ENCODE results near the gene CCDC138.
A peak's percentile ranks its signal among the peaks of the same experiment; 100 is the strongest.
"Not testable (repeated sequence)": the region's sequence is repeated elsewhere in the genome, so short reads cannot be mapped to it uniquely, and the experiment has no call there.

CCDC138 gene, protein sequence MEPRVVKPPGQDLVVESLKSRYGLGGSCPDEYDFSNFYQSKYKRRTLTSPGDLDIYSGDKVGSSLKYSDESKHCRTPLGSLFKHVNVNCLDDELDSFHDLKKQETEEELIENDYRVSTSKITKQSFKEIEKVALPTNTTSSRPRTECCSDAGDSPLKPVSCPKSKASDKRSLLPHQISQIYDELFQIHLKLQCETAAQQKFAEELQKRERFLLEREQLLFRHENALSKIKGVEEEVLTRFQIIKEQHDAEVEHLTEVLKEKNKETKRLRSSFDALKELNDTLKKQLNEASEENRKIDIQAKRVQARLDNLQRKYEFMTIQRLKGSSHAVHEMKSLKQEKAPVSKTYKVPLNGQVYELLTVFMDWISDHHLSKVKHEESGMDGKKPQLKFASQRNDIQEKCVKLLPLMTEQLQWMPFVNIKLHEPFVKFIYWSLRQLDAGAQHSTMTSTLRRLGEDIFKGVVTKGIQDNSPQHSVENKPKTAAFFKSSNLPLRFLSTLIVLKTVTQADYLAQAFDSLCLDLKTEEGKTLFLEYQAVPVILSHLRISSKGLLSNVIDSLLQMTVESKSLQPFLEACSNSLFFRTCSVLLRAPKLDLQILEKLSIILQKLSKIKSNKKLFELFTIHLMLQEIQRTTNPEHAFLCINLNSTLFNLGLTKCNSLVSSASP

DNA sequence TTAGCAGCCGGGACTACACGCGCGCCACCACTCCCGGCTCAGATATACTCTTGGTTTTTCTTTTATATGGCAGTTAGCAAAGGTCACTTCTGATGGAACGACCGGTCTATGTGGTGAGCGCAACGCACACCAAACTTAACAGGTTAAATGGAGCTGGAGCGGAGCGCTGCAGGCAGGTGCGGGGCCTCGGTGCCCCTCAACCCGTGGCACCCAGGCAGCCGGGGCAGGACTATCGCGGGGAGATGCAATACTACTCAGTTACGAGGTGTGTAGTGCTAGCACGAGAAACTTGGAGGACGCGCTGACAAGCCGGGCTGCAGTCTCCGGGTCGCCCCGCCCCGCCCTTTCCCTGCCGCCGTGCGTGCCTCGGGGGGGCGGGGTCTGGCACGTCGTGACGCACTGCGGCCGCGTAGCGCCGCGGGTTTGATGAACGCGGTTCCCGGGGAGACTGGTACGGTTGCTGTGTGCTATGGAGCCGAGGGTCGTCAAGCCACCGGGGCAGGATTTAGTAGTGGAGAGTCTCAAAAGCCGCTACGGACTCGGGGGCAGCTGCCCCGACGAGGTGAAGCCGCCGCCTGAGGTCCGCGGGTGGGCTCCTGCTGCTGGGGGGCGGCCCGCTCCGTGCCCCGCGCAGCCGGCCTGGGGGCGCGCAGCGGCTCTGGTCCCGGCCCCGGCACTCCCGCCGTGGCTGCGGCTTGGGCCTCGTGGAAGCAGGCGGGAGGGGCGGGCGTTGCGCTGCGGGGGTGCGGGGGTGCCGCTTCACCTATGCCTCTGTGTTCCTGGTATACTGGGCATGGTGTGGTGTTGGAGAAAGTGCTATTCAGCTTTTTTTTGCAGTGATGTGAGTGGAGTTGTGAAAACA, at the start of gene CCDC138:
Gene CCDC138 (plus strand): TSS at position 418 of the 862 bp plus-strand sequence. CDS start 52 bp downstream, at position 470.
- H2AFZ ChIP-seq (ENCODE audit: low read depth): peak within 1 kb of the TSS; percentile 52
- H3K9ac ChIP-seq: peak within 1 kb of the TSS; percentile 83
- peaks cover 21% of the 10 kb centered on the region for H3K79me2 ChIP-seq (ENCODE audit: insufficient read depth, low read depth)
- H4K20me1 ChIP-seq (ENCODE audit: insufficient read depth): no peaks in the 10 kb centered on the region
- no peak for TF ChIP-seq CTCF (conservative IDR thresholded peaks at IDR 0.05; ENCODE audit: low read depth, low read length)
- H3K36me3 ChIP-seq (ENCODE audit: insufficient read depth): no peaks in the 10 kb centered on the region; the same call in 1 of the 2 replicates
- peak within 1 kb of the TSS; percentile 87 for H3K27ac ChIP-seq
- H3K4me3 ChIP-seq (IDR thresholded peaks at IDR 0.05; ENCODE audit: insufficient read depth, low read depth, low read length): no peak within 1 kb of the TSS
- H3K27me3 ChIP-seq (ENCODE audit: insufficient read depth, low read depth): no peaks in the 10 kb centered on the region
- peak within 1 kb of the TSS; percentile 85 for H3K4me2 ChIP-seq
- peaks cover 41% of the 10 kb centered on the region for H3K4me1 ChIP-seq (ENCODE audit: low read depth, poor library complexity, severe bottlenecking)

GRCh38 chr2:108757973-108758372, 28.6 kb upstream of the CCDC138 start:
- not testable (repeated sequence) for H3K9ac ChIP-seq; H4K20me1 ChIP-seq (ENCODE audit: insufficient read depth); H3K27ac ChIP-seq; H3K4me2 ChIP-seq; H2AFZ ChIP-seq (ENCODE audit: low read depth); H3K4me3 ChIP-seq (IDR thresholded peaks at IDR 0.05; ENCODE audit: insufficient read depth, low read depth, low read length); H3K27me3 ChIP-seq (ENCODE audit: insufficient read depth, low read depth); H3K36me3 ChIP-seq (ENCODE audit: insufficient read depth); H3K79me2 ChIP-seq (ENCODE audit: insufficient read depth, low read depth); H3K4me1 ChIP-seq (ENCODE audit: low read depth, poor library complexity, severe bottlenecking)

DNA sequence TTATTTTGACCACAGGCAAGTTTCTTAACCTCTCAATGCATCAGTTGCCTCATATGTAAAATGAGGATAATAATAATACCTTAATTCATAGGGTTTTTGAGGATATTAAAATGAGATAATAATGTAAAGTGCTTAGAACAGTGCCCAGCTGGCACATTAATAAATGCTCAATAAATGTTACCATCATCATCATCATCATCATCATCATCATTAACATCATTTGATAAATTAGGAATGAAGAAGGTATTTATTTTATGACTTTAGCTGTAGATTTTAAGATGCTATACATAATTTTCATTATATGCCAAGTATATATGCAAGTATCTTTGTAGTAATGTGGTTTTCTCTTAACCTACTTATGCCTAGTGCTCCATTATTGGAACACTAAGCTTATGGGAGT, 24.0 kb upstream of the CCDC138 start:
- H3K36me3 ChIP-seq (ENCODE audit: insufficient read depth): not testable (repeated sequence)

GRCh38 chr2:108766671-108767070, 19.9 kb upstream of the CCDC138 start:
- H3K27ac ChIP-seq: 0 out of 2 replicates have a peak overlapping the region, but pooled peaks have one; percentile 22

More for the DNA sequence above, 24.0 kb upstream of the CCDC138 start:
- H3K4me2 ChIP-seq; H4K20me1 ChIP-seq (ENCODE audit: insufficient read depth); H3K9ac ChIP-seq; H3K4me3 ChIP-seq (IDR thresholded peaks at IDR 0.05; ENCODE audit: insufficient read depth, low read depth, low read length); H3K27ac ChIP-seq; H2AFZ ChIP-seq (ENCODE audit: low read depth); H3K27me3 ChIP-seq (ENCODE audit: insufficient read depth, low read depth); H3K79me2 ChIP-seq (ENCODE audit: insufficient read depth, low read depth): not testable (repeated sequence)
- H3K4me1 ChIP-seq (ENCODE audit: low read depth, poor library complexity, severe bottlenecking): peaks cover 24% of the 10 kb centered on the region

GRCh38 chr2:108767859-108768258, 18.7 kb upstream of the CCDC138 start:
- H3K4me3 ChIP-seq (IDR thresholded peaks at IDR 0.05; ENCODE audit: insufficient read depth, low read depth, low read length); H2AFZ ChIP-seq (ENCODE audit: low read depth); H4K20me1 ChIP-seq (ENCODE audit: insufficient read depth); H3K36me3 ChIP-seq (ENCODE audit: insufficient read depth); H3K79me2 ChIP-seq (ENCODE audit: insufficient read depth, low read depth); H3K27me3 ChIP-seq (ENCODE audit: insufficient read depth, low read depth): not testable (repeated sequence)
- peaks cover 44% of the 10 kb centered on the region for H3K4me1 ChIP-seq (ENCODE audit: low read depth, poor library complexity, severe bottlenecking)
- H3K9ac ChIP-seq: peak overlapping the region; percentile 25; the same call in 1 of the 2 replicates
- H3K4me2 ChIP-seq: peak overlapping the region; percentile 93; the same call in 1 of the 2 replicates
- H3K27ac ChIP-seq: peak overlapping the region; percentile 87

More at GRCh38 chr2:108766671-108767070, 19.9 kb upstream of the CCDC138 start:
- not testable (repeated sequence) for H2AFZ ChIP-seq (ENCODE audit: low read depth); H3K36me3 ChIP-seq (ENCODE audit: insufficient read depth); H4K20me1 ChIP-seq (ENCODE audit: insufficient read depth); H3K4me2 ChIP-seq; H3K9ac ChIP-seq; H3K4me3 ChIP-seq (IDR thresholded peaks at IDR 0.05; ENCODE audit: insufficient read depth, low read depth, low read length); H3K27me3 ChIP-seq (ENCODE audit: insufficient read depth, low read depth); H3K79me2 ChIP-seq (ENCODE audit: insufficient read depth, low read depth)
- H3K4me1 ChIP-seq (ENCODE audit: low read depth, poor library complexity, severe bottlenecking): peaks cover 44% of the 10 kb centered on the region

DNA sequence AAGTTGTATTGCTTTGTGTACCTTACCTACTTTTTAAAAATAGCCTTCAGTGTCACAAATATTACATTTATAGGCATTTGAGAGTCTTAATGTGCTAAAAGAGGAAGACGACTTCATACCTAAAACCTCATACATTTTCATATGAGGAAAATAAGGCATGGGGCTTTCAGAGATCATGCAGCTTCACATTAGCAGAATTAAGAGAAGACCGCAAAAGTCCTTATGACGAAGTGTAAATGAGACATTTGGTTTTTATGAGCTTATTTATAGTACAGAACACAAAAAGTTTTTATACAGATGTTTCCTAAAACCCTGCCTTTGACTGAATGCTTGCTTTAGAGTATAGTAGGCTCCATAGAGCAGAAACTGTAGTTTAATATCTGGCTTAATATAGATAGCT, 10.1 kb upstream of the CCDC138 start:
- Histone ChIP-seq H3K36me3 (ENCODE audit: insufficient read depth) (no peaks in the 10 kb centered on the region), H3K79me2 (ENCODE audit: insufficient read depth, low read depth) (peaks cover 15% of the 10 kb centered on the region; the same call in 1 of the 2 replicates), H2AFZ (ENCODE audit: low read depth) (no peak overlapping the region), H4K20me1 (ENCODE audit: insufficient read depth) (no peaks in the 10 kb centered on the region), H3K4me3 (IDR thresholded peaks at IDR 0.05; ENCODE audit: insufficient read depth, low read depth, low read length) (no peak overlapping the region), H3K4me2 (peak overlapping the region; percentile 94), H3K9ac (no peak overlapping the region; the same call in 1 of the 2 replicates), H3K27me3 (ENCODE audit: insufficient read depth, low read depth) (no peaks in the 10 kb centered on the region), H3K4me1 (ENCODE audit: low read depth, poor library complexity, severe bottlenecking) (peaks cover 77% of the 10 kb centered on the region), H3K27ac (peak overlapping the region; percentile 83)
- TF ChIP-seq CTCF (conservative IDR thresholded peaks at IDR 0.05; ENCODE audit: low read depth, low read length): no peak
